Endometrial microvascular endothelial cells (primary cell): Measurements from ENCODE around the gene PARD3B. TPM values are rescaled to one million over a fixed set of nuclear protein-coding genes. Genes with fewer than 3 reads are reported as not detected.
"Not testable (repeated sequence)": the region's sequence is repeated elsewhere in the genome, so short reads cannot be mapped to it uniquely, and the experiment has no call there.

Source experiments
- in situ Hi-C: cut with HindIII; loops from 2 replicates; pipeline ENCODE4 v1.10.0; 2017; ENCODE audit warnings: low sequenced_read_pairs, low pct_unique_long_range_greater_than_20kb; ENCODE audit errors: inconsistent ontology term
- total RNA-seq: library from RNA; depleted of rRNA; stranded (reverse); fragments of >200 nt; gene quantifications from one replicate; pipeline ENCODE4 v1.2.3, GENCODE V29; 2015; ENCODE audit errors: inconsistent ontology term

Gene PARD3B
- total RNA-seq, 1 donor from 2014 or later: 3.3 TPM

GRCh38 chr2:205493528-205493927 is 948.3 kb downstream of the PARD3B start:
- in situ Hi-C loops: not testable (repeated sequence)

GRCh38 chr2:205494537-205495235 is 949.4 kb downstream of the PARD3B start:
- in situ Hi-C loops: no loop called here

- in situ Hi-C loops: no loop called here
Measured at GRCh38 chr2:205495819-205496218, 950.5 kb downstream of the PARD3B start.

- in situ Hi-C loops: no loop called here
Measured at GRCh38 chr2:205496370-205496769, 951.1 kb downstream of the PARD3B start.

- in situ Hi-C loops: no loop called here
Measured at GRCh38 chr2:205496772-205497171, 951.5 kb downstream of the PARD3B start.

- in situ Hi-C loops: no loop called here
Measured at GRCh38 chr2:205499006-205499405, 953.7 kb downstream of the PARD3B start.

GRCh38 chr2:205500065-205500464 is 954.8 kb downstream of the PARD3B start:
- in situ Hi-C loops: no loop called here

- in situ Hi-C loops: no loop called here
Measured at GRCh38 chr2:205500951-205501350, 955.7 kb downstream of the PARD3B start.

- in situ Hi-C loops: no loop called here
Measured at GRCh38 chr2:205501826-205502225, 956.6 kb downstream of the PARD3B start.

GRCh38 chr2:205505371-205505770 is 960.1 kb downstream of the PARD3B start:
- in situ Hi-C loops: no loop called here

GRCh38 chr2:205509655-205510054 is 964.4 kb downstream of the PARD3B start:
- in situ Hi-C loops: no loop called here

GRCh38 chr2:205510345-205510744 is 965.1 kb downstream of the PARD3B start:
- in situ Hi-C loops: no loop called here

GRCh38 chr2:205511221-205511620 is 965.9 kb downstream of the PARD3B start:
- in situ Hi-C loops: no loop called here

- in situ Hi-C loops: no loop called here
Measured at GRCh38 chr2:205511641-205512040, 966.4 kb downstream of the PARD3B start.

- in situ Hi-C loops: no loop called here
Measured at GRCh38 chr2:205520311-205520710, 975.0 kb downstream of the PARD3B start.

GRCh38 chr2:205524656-205525055 is 979.4 kb downstream of the PARD3B start:
- in situ Hi-C loops: no loop called here

- in situ Hi-C loops: no loop called here
Measured at GRCh38 chr2:205527801-205528200, 982.5 kb downstream of the PARD3B start.

- in situ Hi-C loops: no loop called here
Measured at GRCh38 chr2:205531072-205531471, 985.8 kb downstream of the PARD3B start.

- in situ Hi-C loops: no loop called here
Measured at GRCh38 chr2:205531489-205532148, 986.3 kb downstream of the PARD3B start.

- in situ Hi-C loops: no loop called here
Measured at GRCh38 chr2:205535001-205535400, 989.7 kb downstream of the PARD3B start.

GRCh38 chr2:205539603-205540002 is 994.3 kb downstream of the PARD3B start:
- in situ Hi-C loops: no loop called here
